T-helper 2 cell treated with Interferon-gamma antibody and Interleukin-4, amounts not matched to agents 5 μg/mL and 100 μg/mL, for 36 hours (primary cell): ENCODE data around the gene STX18.

Source experiments
- DNase-seq: peaks from one replicate; pipeline ENCODE4 v3.0.0; 2021; ENCODE audit warnings: low spot score
- H3K27ac Mint-ChIP-seq: one replicate; pipeline ENCODE4 v1.8.0; 2021; ENCODE audit warnings: mild to moderate bottlenecking, mixed read lengths
- H3K27me3 Mint-ChIP-seq: one replicate; pipeline ENCODE4 v1.8.0; 2021; ENCODE audit warnings: low read depth, mixed read lengths
- H3K36me3 Mint-ChIP-seq: one replicate; pipeline ENCODE4 v1.8.0; 2021; ENCODE audit warnings: low read depth, mixed read lengths
- H3K4me1 Mint-ChIP-seq: one replicate; pipeline ENCODE4 v1.8.0; 2021; ENCODE audit warnings: low read depth, mixed read lengths
- H3K4me3 Mint-ChIP-seq: one replicate; pipeline ENCODE4 v1.8.0; 2022; ENCODE audit warnings: mild to moderate bottlenecking, moderate library complexity, mixed read lengths
- H3K9me3 Mint-ChIP-seq: one replicate; pipeline ENCODE4 v1.8.0; 2021; ENCODE audit warnings: mixed read lengths

The STX18 gene

GRCh38 chr4:4415806-4416805 is 125.7 kb downstream of the STX18 start:
- no peaks in the 10 kb centered on the region for H3K9me3 Mint-ChIP-seq
- no peak for DNase-seq
- no peaks in the 10 kb centered on the region for H3K27me3 Mint-ChIP-seq
- peaks cover 11% of the 10 kb centered on the region for H3K36me3 Mint-ChIP-seq
- no peak overlapping the region for H3K4me3 Mint-ChIP-seq
- H3K4me1 Mint-ChIP-seq, result peaks cover 15% of the 10 kb centered on the region
- no peak overlapping the region for H3K27ac Mint-ChIP-seq

- Mint-ChIP-seq H3K4me1 (peaks cover 15% of the 10 kb centered on the region), H3K27ac (no peak overlapping the region), H3K9me3 (no peaks in the 10 kb centered on the region), H3K36me3 (peaks cover 7% of the 10 kb centered on the region), H3K27me3 (no peaks in the 10 kb centered on the region), H3K4me3 (no peak overlapping the region)
- no peak for DNase-seq
Observed at GRCh38 chr4:4415107-4415805, 126.6 kb downstream of the STX18 start.

- DNase-seq, result no peak
- Mint-ChIP-seq H3K36me3 (no peaks in the 10 kb centered on the region), H3K27me3 (no peaks in the 10 kb centered on the region), H3K9me3 (no peaks in the 10 kb centered on the region), H3K4me3 (no peak overlapping the region), H3K27ac (no peak overlapping the region), H3K4me1 (peaks cover 9% of the 10 kb centered on the region)
Observed at GRCh38 chr4:4413806-4414205, 128.0 kb downstream of the STX18 start.

- Mint-ChIP-seq H3K27ac (no peak overlapping the region), H3K9me3 (no peaks in the 10 kb centered on the region), H3K4me1 (peaks cover 4% of the 10 kb centered on the region), H3K27me3 (no peaks in the 10 kb centered on the region), H3K4me3 (no peak overlapping the region), H3K36me3 (no peaks in the 10 kb centered on the region)
- no peak for DNase-seq
Observed at GRCh38 chr4:4413373-4413725, 128.5 kb downstream of the STX18 start.

GRCh38 chr4:4412641-4413372 is 129.0 kb downstream of the STX18 start:
- no peaks in the 10 kb centered on the region for H3K27me3 Mint-ChIP-seq

GRCh38 chr4:4411906-4412305 is 129.9 kb downstream of the STX18 start:
- Mint-ChIP-seq H3K27ac (no peak overlapping the region), H3K36me3 (no peaks in the 10 kb centered on the region), H3K9me3 (no peaks in the 10 kb centered on the region), H3K4me3 (no peak overlapping the region), H3K27me3 (no peaks in the 10 kb centered on the region), H3K4me1 (no peaks in the 10 kb centered on the region)
- no peak for DNase-seq

More at GRCh38 chr4:4412641-4413372, 129.0 kb downstream of the STX18 start:
- Mint-ChIP-seq H3K36me3 (no peaks in the 10 kb centered on the region), H3K4me3 (no peak overlapping the region), H3K4me1 (no peaks in the 10 kb centered on the region), H3K9me3 (no peaks in the 10 kb centered on the region), H3K27ac (no peak overlapping the region)
- no peak for DNase-seq

GRCh38 chr4:4410271-4410670 is 131.6 kb downstream of the STX18 start:
- no peaks in the 10 kb centered on the region for H3K27me3 Mint-ChIP-seq
- no peak overlapping the region for H3K4me3 Mint-ChIP-seq
- H3K36me3 Mint-ChIP-seq, result no peaks in the 10 kb centered on the region
- DNase-seq, result no peak
- H3K4me1 Mint-ChIP-seq, result no peaks in the 10 kb centered on the region
- H3K9me3 Mint-ChIP-seq, result no peaks in the 10 kb centered on the region
- no peak overlapping the region for H3K27ac Mint-ChIP-seq

GRCh38 chr4:4409416-4410115 is 132.3 kb downstream of the STX18 start:
- no peaks in the 10 kb centered on the region for H3K27me3 Mint-ChIP-seq

GRCh38 chr4:4408576-4409335 is 133.1 kb downstream of the STX18 start:
- Mint-ChIP-seq H3K36me3 (no peaks in the 10 kb centered on the region), H3K9me3 (no peaks in the 10 kb centered on the region), H3K27ac (no peak overlapping the region), H3K27me3 (no peaks in the 10 kb centered on the region), H3K4me1 (no peaks in the 10 kb centered on the region), H3K4me3 (no peak overlapping the region)
- DNase-seq, result no peak

More at GRCh38 chr4:4409416-4410115, 132.3 kb downstream of the STX18 start:
- no peaks in the 10 kb centered on the region for H3K36me3 Mint-ChIP-seq
- H3K4me1 Mint-ChIP-seq, result no peaks in the 10 kb centered on the region
- H3K27ac Mint-ChIP-seq, result no peak overlapping the region
- no peak for DNase-seq
- H3K9me3 Mint-ChIP-seq, result no peaks in the 10 kb centered on the region
- H3K4me3 Mint-ChIP-seq, result no peak overlapping the region

- no peak overlapping the region for H3K4me3 Mint-ChIP-seq
- no peaks in the 10 kb centered on the region for H3K4me1 Mint-ChIP-seq
- no peak for DNase-seq
- H3K27ac Mint-ChIP-seq, result no peak overlapping the region
- no peaks in the 10 kb centered on the region for H3K9me3 Mint-ChIP-seq
- no peaks in the 10 kb centered on the region for H3K27me3 Mint-ChIP-seq
- H3K36me3 Mint-ChIP-seq, result no peaks in the 10 kb centered on the region
Observed at GRCh38 chr4:4408132-4408523, 133.7 kb downstream of the STX18 start.

- Mint-ChIP-seq H3K4me1 (no peaks in the 10 kb centered on the region), H3K4me3 (no peak overlapping the region), H3K36me3 (no peaks in the 10 kb centered on the region), H3K27ac (no peak overlapping the region), H3K9me3 (no peaks in the 10 kb centered on the region), H3K27me3 (no peaks in the 10 kb centered on the region)
- DNase-seq, result no peak
Observed at GRCh38 chr4:4407299-4408131, 134.3 kb downstream of the STX18 start.

GRCh38 chr4:4406455-4407298 is 135.2 kb downstream of the STX18 start:
- H3K9me3 Mint-ChIP-seq, result no peaks in the 10 kb centered on the region
- H3K27ac Mint-ChIP-seq, result no peak overlapping the region
- no peaks in the 10 kb centered on the region for H3K27me3 Mint-ChIP-seq
- no peak overlapping the region for H3K4me3 Mint-ChIP-seq
- H3K36me3 Mint-ChIP-seq, result no peaks in the 10 kb centered on the region
- no peaks in the 10 kb centered on the region for H3K4me1 Mint-ChIP-seq
- no peak for DNase-seq
